ENCODE data around the gene ZBTB7C.

The ZBTB7C gene

DNA sequence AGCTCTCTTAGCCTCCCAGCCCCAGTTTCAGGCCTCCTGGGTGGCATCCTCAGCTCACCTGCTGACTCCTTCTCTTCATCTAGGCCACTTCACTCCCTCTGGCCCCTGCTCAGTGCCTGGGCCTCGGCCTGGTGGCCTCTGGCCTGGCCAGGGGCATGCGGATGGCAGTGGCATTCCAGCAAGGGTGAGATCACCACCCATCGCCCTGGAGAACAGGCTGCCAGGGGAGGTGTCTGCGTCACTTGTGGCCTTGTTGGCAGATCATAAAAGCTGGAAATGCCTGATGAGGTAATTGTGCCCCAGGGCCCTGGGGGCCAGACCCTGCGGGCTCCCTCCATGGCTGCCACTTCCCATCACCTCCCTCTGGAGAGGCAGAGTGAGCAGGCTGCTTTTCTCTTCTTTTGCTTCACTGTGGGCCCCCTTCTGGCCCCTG lies 406.2 kb downstream of the ZBTB7C start:
- TF ChIP-seq, protein P1, sequence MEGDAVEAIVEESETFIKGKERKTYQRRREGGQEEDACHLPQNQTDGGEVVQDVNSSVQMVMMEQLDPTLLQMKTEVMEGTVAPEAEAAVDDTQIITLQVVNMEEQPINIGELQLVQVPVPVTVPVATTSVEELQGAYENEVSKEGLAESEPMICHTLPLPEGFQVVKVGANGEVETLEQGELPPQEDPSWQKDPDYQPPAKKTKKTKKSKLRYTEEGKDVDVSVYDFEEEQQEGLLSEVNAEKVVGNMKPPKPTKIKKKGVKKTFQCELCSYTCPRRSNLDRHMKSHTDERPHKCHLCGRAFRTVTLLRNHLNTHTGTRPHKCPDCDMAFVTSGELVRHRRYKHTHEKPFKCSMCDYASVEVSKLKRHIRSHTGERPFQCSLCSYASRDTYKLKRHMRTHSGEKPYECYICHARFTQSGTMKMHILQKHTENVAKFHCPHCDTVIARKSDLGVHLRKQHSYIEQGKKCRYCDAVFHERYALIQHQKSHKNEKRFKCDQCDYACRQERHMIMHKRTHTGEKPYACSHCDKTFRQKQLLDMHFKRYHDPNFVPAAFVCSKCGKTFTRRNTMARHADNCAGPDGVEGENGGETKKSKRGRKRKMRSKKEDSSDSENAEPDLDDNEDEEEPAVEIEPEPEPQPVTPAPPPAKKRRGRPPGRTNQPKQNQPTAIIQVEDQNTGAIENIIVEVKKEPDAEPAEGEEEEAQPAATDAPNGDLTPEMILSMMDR (IDR thresholded peaks at IDR 0.05; ENCODE audit: low read depth, low read length) = no peak
- DNase-seq (ENCODE audit: low read depth, low spot score) = peak; percentile 82
- in situ Hi-C loops (cut with HindIII; ENCODE audit: low sequenced_read_pairs) = no loop called here
- no peak overlapping the region for H3K4me3 ChIP-seq (ENCODE audit: low read depth, low read length)

DNA sequence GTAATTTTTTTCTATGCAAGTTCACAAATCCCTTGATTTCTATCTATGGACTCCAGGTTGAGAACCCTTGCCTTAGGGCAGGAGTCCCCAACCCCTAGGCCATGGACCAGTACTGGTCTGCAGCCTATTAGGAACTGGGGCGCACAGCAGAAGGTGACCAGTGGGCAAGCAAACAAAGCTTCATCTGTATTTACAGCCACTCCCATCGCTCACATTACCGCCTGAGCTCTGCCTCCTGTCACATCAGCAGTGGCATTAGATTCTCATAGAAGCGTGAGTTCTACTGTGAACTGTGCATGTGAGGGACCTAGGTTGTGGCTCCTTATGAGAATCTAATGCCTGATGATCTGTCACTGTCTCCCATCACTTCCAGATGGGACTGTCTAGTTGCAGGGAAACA lies 408.5 kb downstream of the ZBTB7C start:
- no peak overlapping the region for H3K4me3 ChIP-seq (ENCODE audit: low read depth, low read length)
- TF ChIP-seq, protein P1 (IDR thresholded peaks at IDR 0.05; ENCODE audit: low read depth, low read length) = no peak
- in situ Hi-C loops (cut with HindIII; ENCODE audit: low sequenced_read_pairs) = no loop called here
- no peak for DNase-seq (ENCODE audit: low read depth, low spot score)

DNA sequence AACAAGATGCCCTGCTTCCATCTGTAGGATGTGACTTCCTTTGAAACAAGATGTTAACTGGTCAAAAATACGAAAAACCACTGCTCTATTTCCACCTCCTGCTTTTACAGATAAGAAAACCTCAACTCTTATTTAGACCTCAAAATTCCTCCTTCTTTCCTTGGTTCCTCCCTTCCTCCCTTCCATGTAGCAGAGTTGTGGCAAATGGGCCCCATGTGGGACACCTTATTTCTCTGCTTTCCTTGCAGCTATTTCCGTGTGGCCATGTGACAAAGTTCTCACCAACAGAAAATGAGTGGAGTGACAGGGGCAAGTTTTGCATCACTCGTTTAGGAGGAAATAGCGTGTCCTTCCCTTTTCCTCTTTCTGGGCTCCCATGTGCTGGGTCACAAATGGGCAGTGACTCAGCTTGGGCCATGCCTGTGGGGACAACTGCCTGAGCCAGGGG lies 409.4 kb downstream of the ZBTB7C start:
- no peak overlapping the region for H3K4me3 ChIP-seq (ENCODE audit: low read depth, low read length)
- TF ChIP-seq, protein P1 (IDR thresholded peaks at IDR 0.05; ENCODE audit: low read depth, low read length) = no peak
- no peak for DNase-seq (ENCODE audit: low read depth, low spot score)
- in situ Hi-C loops (cut with HindIII; ENCODE audit: low sequenced_read_pairs) = no loop called here

DNA sequence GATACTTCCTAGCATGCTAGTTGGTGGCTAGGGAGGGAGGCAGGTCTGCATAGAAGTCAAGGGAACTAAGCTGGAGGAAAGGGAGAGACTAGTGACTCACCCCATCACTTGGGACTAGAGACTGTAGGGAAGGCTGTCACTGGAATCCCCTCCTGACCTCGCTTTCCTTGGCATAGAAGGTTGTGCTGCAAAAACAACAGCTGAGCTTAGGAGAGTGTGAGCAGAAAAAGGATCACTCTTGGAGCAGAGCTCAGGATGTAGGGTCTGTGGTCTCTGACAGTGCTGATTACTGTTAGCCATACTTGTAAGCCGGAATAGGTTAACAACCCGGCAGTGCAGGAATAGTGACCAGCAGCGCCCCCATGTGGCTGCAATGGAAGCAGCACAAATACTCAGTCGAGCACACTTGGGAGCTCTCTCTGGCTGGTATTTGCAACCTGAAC lies 411.8 kb downstream of the ZBTB7C start:
- no peak for DNase-seq (ENCODE audit: low read depth, low spot score)
- in situ Hi-C loops (cut with HindIII; ENCODE audit: low sequenced_read_pairs) = no loop called here
- no peak overlapping the region for H3K4me3 ChIP-seq (ENCODE audit: low read depth, low read length)
- TF ChIP-seq, protein P1 (IDR thresholded peaks at IDR 0.05; ENCODE audit: low read depth, low read length) = peak; percentile 40

DNA sequence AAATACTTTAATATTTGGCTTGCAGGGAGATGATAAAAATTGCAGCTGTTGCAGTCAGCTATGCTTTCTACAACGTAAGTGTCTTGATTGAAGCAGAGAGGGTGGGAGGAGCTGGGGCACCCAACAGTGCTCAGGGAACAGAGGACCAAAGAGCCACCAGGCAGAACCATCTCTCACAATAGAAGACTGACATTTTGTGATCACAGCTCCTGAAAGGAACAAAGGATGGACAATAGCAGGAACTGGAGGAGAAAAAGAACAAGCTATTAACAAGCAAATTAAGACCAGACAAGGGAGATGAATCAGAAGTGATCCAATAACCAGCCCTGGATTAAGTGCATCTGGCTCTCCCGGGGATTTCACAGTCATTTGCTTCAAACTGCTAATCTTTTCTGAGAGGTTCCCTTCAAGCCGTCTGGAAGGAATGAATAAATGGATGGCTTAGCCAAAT lies 413.1 kb downstream of the ZBTB7C start:
- in situ Hi-C loops (cut with HindIII; ENCODE audit: low sequenced_read_pairs) = no loop called here
- TF ChIP-seq, protein P1 (IDR thresholded peaks at IDR 0.05; ENCODE audit: low read depth, low read length) = no peak
- DNase-seq (ENCODE audit: low read depth, low spot score) = no peak
- H3K4me3 ChIP-seq (ENCODE audit: low read depth, low read length) = no peak overlapping the region

DNA sequence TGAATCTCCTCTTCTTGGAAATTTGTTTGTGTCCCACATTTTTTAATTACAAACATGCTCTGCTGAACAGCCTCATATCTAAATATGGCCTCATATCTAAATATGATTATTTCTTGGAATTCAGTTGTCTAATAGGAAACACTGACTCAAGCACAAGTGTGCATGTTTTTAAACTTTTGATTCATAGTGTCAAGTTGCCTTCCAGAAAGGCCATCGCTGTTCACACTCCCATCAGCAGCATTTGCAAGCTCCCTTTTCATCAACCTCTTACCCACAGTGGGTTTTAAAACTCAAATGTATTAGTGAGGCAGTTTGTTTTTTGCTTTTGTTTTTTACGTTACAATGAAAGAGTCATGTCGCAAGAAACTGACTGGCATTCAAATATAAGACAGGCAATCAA lies 413.5 kb downstream of the ZBTB7C start:
- in situ Hi-C loops (cut with HindIII; ENCODE audit: low sequenced_read_pairs) = no loop called here
- DNase-seq (ENCODE audit: low read depth, low spot score) = no peak
- no peak overlapping the region for H3K4me3 ChIP-seq (ENCODE audit: low read depth, low read length)
- TF ChIP-seq, protein P1 (IDR thresholded peaks at IDR 0.05; ENCODE audit: low read depth, low read length) = no peak

DNA sequence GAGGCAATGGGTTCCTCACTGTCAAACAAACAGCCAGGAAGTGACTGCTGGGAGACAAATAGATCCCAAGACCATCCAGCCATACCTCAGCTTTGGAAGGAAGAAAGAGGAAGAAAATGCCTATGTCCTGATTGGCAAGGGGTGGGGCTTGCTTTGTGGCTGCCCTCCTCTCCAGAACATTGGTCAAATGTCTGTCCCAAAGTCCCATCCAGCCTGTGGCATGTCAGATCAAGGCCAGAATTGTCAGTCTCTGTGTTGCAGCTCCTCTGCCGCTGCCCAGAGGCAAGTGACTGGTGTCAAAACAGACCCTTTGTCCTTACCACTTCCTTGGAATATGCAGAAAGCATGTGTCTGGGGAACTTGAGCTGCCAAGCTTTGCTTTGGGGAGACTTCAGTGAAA lies 415.8 kb downstream of the ZBTB7C start:
- TF ChIP-seq, protein P1 (IDR thresholded peaks at IDR 0.05; ENCODE audit: low read depth, low read length) = no peak
- H3K4me3 ChIP-seq (ENCODE audit: low read depth, low read length) = no peak overlapping the region
- in situ Hi-C loops (cut with HindIII; ENCODE audit: low sequenced_read_pairs) = no loop called here
- DNase-seq (ENCODE audit: low read depth, low spot score) = no peak
